A549 (cell line): ENCODE measurements around the gene SH3RF2. TPM values are rescaled to one million over a fixed set of nuclear protein-coding genes. Genes with fewer than 3 reads are reported as not detected.

ENCODE experiments used
- ATAC-seq, 2 experiments: fragments of 200-7000 bp in 1 of 2; fragments of >200 bp in 1 of 2; cut with Nextera tagmentation in 1 of 2; cut with Tn5 transposase in 1 of 2; 3 replicates each; pipeline versions ENCODE4 v1.8.0 to v1.9.1; 2018 to 2020; ENCODE audit warnings: mild to moderate bottlenecking in 1 of 2, moderate library complexity in 1 of 2
- CTCF ChIA-PET: fragments of 300-600 bp; sonication (Branson Sonifier 250); formaldehyde crosslinking; extraction: SDS; loops from one replicate; lab custom pipeline; 2021; ENCODE audit warnings: antibody characterized with exemption, inconsistent platforms; lab: Yijun Ruan, JAX
- POLR2A ChIA-PET: fragments of 350-600 bp; formaldehyde crosslinking; extraction: SDS; loops from one replicate; lab custom pipeline; 2021; ENCODE audit warnings: antibody characterized with exemption, inconsistent platforms; lab: Yijun Ruan, JAX
- DNase-seq, 2 experiments: peaks; one replicate each; pipeline versions ENCODE4 v3.0.0 to v3.0.0-alpha.2; 2011 to 2016; ENCODE audit warnings: low read depth in 1 of 2, low spot score in 1 of 2
- FAIRE-seq: peaks from 2 replicates; lab custom pipeline; 2011; peaks lifted over from hg19 to GRCh38; lab: Jason Lieb, UNC
- H3K27ac ChIP-seq, 2 experiments: fragments of >200 bp; sonication (Bioruptor Twin); formaldehyde crosslinking; 3 replicates each; pipeline ENCODE4 v1.5.1; 2016 to 2017
- H3K4me1 ChIP-seq: fragments of >200 bp; sonication (Bioruptor Twin); formaldehyde crosslinking; 3 replicates; pipeline ENCODE4 v1.6.1; 2016
- H3K4me2 ChIP-seq: fragments of >200 bp; sonication (Bioruptor Twin); formaldehyde crosslinking; 3 replicates; pipeline ENCODE4 v1.6.1; 2016
- H3K4me3 ChIP-seq: fragments of >200 bp; sonication (Bioruptor Twin); formaldehyde crosslinking; 3 replicates; pipeline ENCODE4 v1.5.1; 2016
- H3K9me3 ChIP-seq: fragments of >200 bp; sonication (Bioruptor Twin); formaldehyde crosslinking; 3 replicates; pipeline ENCODE4 v1.6.1; 2016
- ATOH8 ChIP-seq: fragments of 250-450 bp; sonication (Bioruptor Pico); IDR thresholded peaks from 2 replicates; pipeline ENCODE4 v1.5.0; 2020; ENCODE audit warnings: low read depth, mild to moderate bottlenecking, moderate library complexity
- CBX2 ChIP-seq: fragments of 200-600 bp; sonication (generic); IDR thresholded peaks from 2 replicates; pipeline ENCODE4 v1.6.1; 2016; ENCODE audit warnings: low read depth, mild to moderate bottlenecking, borderline replicate concordance
- CEBPB ChIP-seq, 2 experiments: fragments of >200 bp in 1 of 2; sonication (Bioruptor Twin) in 1 of 2; formaldehyde crosslinking in 1 of 2; IDR thresholded peaks; 2 replicates each; pipeline ENCODE4 v1.6.1; 2012 to 2016
- CHD4 ChIP-seq: fragments of 200-600 bp; sonication (generic); IDR thresholded peaks from 2 replicates; pipeline ENCODE4 v1.6.1; 2016; ENCODE audit warnings: antibody characterized with exemption, mild to moderate bottlenecking, borderline replicate concordance
- EHF ChIP-seq: fragments of 250-450 bp; sonication (Bioruptor Pico); IDR thresholded peaks from 2 replicates; pipeline ENCODE4 v1.5.0; 2020; ENCODE audit warnings: mild to moderate bottlenecking
- EHMT2 ChIP-seq: fragments of 200-600 bp; sonication (generic); IDR thresholded peaks from 2 replicates; pipeline ENCODE4 v1.6.1; 2016; ENCODE audit warnings: antibody characterized with exemption, low read depth, mild to moderate bottlenecking, moderate library complexity
- FOXS1 ChIP-seq: fragments of 250-450 bp; sonication (Bioruptor Pico); IDR thresholded peaks from 2 replicates; pipeline ENCODE4 v1.5.0; 2020; ENCODE audit warnings: mild to moderate bottlenecking, moderate library complexity
- GATA3 ChIP-seq: IDR thresholded peaks from 2 replicates; pipeline ENCODE4 v1.6.1; 2012; ENCODE audit warnings: borderline replicate concordance
- HOXA7 ChIP-seq: fragments of 250-450 bp; sonication (Bioruptor Pico); IDR thresholded peaks from 2 replicates; pipeline ENCODE4 v1.5.0; 2020; ENCODE audit warnings: mild to moderate bottlenecking, moderate library complexity
- HOXB13 ChIP-seq: fragments of 250-450 bp; sonication (Bioruptor Pico); IDR thresholded peaks from 2 replicates; pipeline ENCODE4 v1.5.0; 2020; ENCODE audit warnings: low read depth, mild to moderate bottlenecking, moderate library complexity
- JUNB ChIP-seq: fragments of >200 bp; sonication (Bioruptor Twin); formaldehyde crosslinking; IDR thresholded peaks from 2 replicates; pipeline ENCODE4 v1.6.1; 2016
- KDM1A ChIP-seq: fragments of 200-600 bp; sonication (generic); IDR thresholded peaks from 2 replicates; pipeline ENCODE4 v1.6.1; 2016; ENCODE audit warnings: low read depth, mild to moderate bottlenecking
- KDM5A ChIP-seq: fragments of 200-600 bp; sonication (generic); IDR thresholded peaks from 2 replicates; pipeline ENCODE4 v1.6.1; 2016; ENCODE audit warnings: antibody characterized with exemption, mild to moderate bottlenecking
- MAFK ChIP-seq: fragments of 450-650 bp; IDR thresholded peaks from 2 replicates; pipeline ENCODE4 v1.6.1; 2014; ENCODE audit not compliant: partially characterized antibody
- MYC ChIP-seq: IDR thresholded peaks from 2 replicates; pipeline ENCODE4 v1.6.1; 2012; ENCODE audit warnings: mild to moderate bottlenecking, inconsistent platforms, low read length, improper control_type of control experiment, borderline replicate concordance
- NPAS2 ChIP-seq: fragments of 250-450 bp; sonication (Bioruptor Pico); IDR thresholded peaks from 2 replicates; pipeline ENCODE4 v1.8.0; 2022; ENCODE audit warnings: mild to moderate bottlenecking, moderate library complexity, borderline replicate concordance
- PHF8 ChIP-seq: fragments of 200-600 bp; sonication (generic); IDR thresholded peaks from 2 replicates; pipeline ENCODE4 v1.6.1; 2016; ENCODE audit warnings: low read depth, mild to moderate bottlenecking, antibody characterized with exemption, moderate library complexity, borderline replicate concordance
- RAD21 ChIP-seq, 2 experiments: fragments of >200 bp in 1 of 2; sonication (Bioruptor Twin) in 1 of 2; formaldehyde crosslinking in 1 of 2; IDR thresholded peaks in 1 of 2; conservative IDR thresholded peaks in 1 of 2; 2 replicates in 1 of 2; 3 replicates in 1 of 2; pipeline ENCODE4 v1.6.1; 2012 to 2018; ENCODE audit warnings: inconsistent platforms in 1 of 2
- RARB ChIP-seq: fragments of 250-450 bp; sonication (Bioruptor Pico); IDR thresholded peaks from 2 replicates; pipeline ENCODE4 v1.8.0; 2021; ENCODE audit warnings: mild to moderate bottlenecking, moderate library complexity
- REST ChIP-seq: fragments of 200-600 bp; sonication (generic); IDR thresholded peaks from 2 replicates; pipeline ENCODE4 v1.6.1; 2016; ENCODE audit warnings: antibody characterized with exemption, mild to moderate bottlenecking, moderate library complexity
- ZSCAN20 ChIP-seq: fragments of 250-450 bp; sonication (Bioruptor Pico); IDR thresholded peaks from 2 replicates; pipeline ENCODE4 v1.8.0; 2022; ENCODE audit warnings: mild to moderate bottlenecking, moderate library complexity
- WGBS: methylation state at CpG from one replicate; pipeline ENCODE4 v1.1.6; 2017; ENCODE audit errors: missing lambda C conversion rate; 5-methylcytosine and 5-hydroxymethylcytosine counted together
- polyA plus RNA-seq, 4 experiments: library from polyadenylated mRNA; depleted of rRNA in 3 of 4; stranded (reverse); fragments of >200 nt; fragmentation: RNase III in 1 of 4; extraction: RNeasy Plus Mini Kit Qiagen cat#74134 plus additional on column Dnase treatment in 1 of 4; gene quantifications; 2 replicates in 3 of 4; 3 replicates in 1 of 4; pipeline ENCODE4 v1.2.3, GENCODE V29; 2011 to 2017
- TF ChIP-seq, protein P1 (sequence below): fragments of >200 bp; sonication (Bioruptor Twin); formaldehyde crosslinking; IDR thresholded peaks from 3 replicates; pipeline ENCODE4 v1.6.1; 2016
- TF ChIP-seq, protein P2 (sequence below): IDR thresholded peaks from 2 replicates; pipeline ENCODE4 v1.6.1; 2012
- TF ChIP-seq, protein P3 (sequence below): IDR thresholded peaks from 2 replicates; pipeline ENCODE4 v1.6.1; 2012

Gene SH3RF2
- polyA plus RNA-seq, 2 of the 4 experiments (the other 2 are of a cell fraction) = 4.1 to 6.0 TPM

DNA sequence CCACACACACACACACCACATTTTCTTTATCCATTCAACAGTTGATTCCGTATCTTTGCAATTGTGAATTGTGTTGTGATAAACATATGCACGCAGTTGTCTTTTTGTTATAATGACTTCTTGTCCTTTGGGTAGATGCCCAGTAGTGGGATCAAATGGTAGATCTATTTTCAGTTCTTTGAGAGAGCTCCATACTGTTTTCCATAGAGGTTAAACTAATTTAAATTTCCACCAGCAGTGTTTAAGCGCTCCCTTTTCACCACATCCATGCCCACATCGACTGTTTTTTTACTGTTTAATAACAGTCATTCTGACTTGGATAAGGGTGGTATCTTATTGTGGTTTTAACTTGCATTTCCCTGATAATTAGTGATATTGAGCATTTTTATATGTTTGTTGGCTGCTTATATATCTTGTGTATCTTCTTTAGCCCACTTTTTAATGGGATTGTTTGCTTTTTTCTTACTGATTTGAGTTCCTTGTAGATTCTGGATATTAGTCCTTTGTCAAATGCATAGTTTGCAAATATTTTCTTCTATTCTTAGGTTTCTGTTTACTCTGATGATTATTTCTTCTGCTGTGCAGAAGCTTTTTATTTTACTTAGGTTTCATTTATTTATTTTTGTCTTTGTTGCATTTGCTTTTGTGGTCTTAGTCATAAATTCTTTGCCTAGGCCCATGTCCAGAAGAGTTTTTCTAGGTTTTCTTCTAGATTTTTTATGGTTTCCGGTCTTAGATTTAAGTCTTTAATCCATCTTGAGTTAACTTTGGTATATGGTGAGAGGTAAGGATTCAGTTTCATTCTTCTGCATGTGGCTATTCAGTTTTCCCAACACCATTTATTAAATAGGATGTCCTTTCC is 82.4 kb downstream of the SH3RF2 start:
- H3K4me2 ChIP-seq = no peak overlapping the region

GRCh38 chr5:146020100-146020499 is 83.7 kb downstream of the SH3RF2 start:
- WGBS = 70% methylated on average over 2 of the region's 2 CpGs
- POLR2A ChIA-PET = no interaction called here
- CTCF ChIA-PET = interaction anchor here (0.6 to 1.0 kb wide), 2 partner anchors 17 to 49 kb away, joined by 3 read pairs; no protein-coding TSS in a partner anchor
- Histone ChIP-seq H3K27ac (no peak overlapping the region), H3K4me2 (no peak overlapping the region), H3K4me1 (peaks cover 3% of the 10 kb centered on the region), H3K9me3 (no peaks in the 10 kb centered on the region), H3K4me3 (no peak overlapping the region)
- ATAC-seq (no peak), FAIRE-seq (no peak), DNase-seq (no peak)
- TF ChIP-seq REST (no peak), ATOH8 (CRISPR knock-in tag) (no peak), CBX2 (no peak), HOXB13 (CRISPR knock-in tag) (no peak), EHMT2 (no peak), GATA3 (no peak), PHF8 (no peak), RARB (CRISPR knock-in tag) (no peak), CEBPB (IDR thresholded peaks at IDR 0.05) (no peak)

More for the DNA sequence above, 82.4 kb downstream of the SH3RF2 start:
- ChIA-PET CTCF (no interaction called here), POLR2A (no interaction called here)
- peak; percentile 13 for FAIRE-seq
- no peak for DNase-seq
- TF ChIP-seq KDM5A = no peak
- TF ChIP-seq, protein P1, sequence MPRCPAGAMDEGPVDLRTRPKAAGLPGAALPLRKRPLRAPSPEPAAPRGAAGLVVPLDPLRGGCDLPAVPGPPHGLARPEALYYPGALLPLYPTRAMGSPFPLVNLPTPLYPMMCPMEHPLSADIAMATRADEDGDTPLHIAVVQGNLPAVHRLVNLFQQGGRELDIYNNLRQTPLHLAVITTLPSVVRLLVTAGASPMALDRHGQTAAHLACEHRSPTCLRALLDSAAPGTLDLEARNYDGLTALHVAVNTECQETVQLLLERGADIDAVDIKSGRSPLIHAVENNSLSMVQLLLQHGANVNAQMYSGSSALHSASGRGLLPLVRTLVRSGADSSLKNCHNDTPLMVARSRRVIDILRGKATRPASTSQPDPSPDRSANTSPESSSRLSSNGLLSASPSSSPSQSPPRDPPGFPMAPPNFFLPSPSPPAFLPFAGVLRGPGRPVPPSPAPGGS = no peak
- no peak for TF ChIP-seq RAD21 (conservative IDR thresholded peaks at IDR 0.05 in 1 of 2, IDR thresholded peaks at IDR 0.05 in 1 of 2)
- TF ChIP-seq JUNB = no peak
- no peak for TF ChIP-seq HOXB13 (CRISPR knock-in tag)
- no peak for TF ChIP-seq REST
- no peak for TF ChIP-seq EHF (CRISPR knock-in tag)
- no peak for TF ChIP-seq HOXA7 (CRISPR knock-in tag)
- no peak for TF ChIP-seq MYC
- TF ChIP-seq KDM1A = no peak
- TF ChIP-seq CHD4 = no peak
- no peak for TF ChIP-seq CBX2
- TF ChIP-seq GATA3 = no peak
- no peak for TF ChIP-seq NPAS2 (CRISPR knock-in tag)
- TF ChIP-seq, protein P2, sequence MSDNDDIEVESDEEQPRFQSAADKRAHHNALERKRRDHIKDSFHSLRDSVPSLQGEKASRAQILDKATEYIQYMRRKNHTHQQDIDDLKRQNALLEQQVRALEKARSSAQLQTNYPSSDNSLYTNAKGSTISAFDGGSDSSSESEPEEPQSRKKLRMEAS = no peak
- no peak for TF ChIP-seq MAFK
- TF ChIP-seq FOXS1 (CRISPR knock-in tag) = no peak
- TF ChIP-seq, protein P3, sequence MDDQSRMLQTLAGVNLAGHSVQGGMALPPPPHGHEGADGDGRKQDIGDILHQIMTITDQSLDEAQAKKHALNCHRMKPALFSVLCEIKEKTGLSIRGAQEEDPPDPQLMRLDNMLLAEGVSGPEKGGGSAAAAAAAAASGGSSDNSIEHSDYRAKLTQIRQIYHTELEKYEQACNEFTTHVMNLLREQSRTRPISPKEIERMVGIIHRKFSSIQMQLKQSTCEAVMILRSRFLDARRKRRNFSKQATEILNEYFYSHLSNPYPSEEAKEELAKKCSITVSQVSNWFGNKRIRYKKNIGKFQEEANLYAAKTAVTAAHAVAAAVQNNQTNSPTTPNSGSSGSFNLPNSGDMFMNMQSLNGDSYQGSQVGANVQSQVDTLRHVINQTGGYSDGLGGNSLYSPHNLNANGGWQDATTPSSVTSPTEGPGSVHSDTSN = no peak
- TF ChIP-seq ZSCAN20 (CRISPR knock-in tag) = no peak
- WGBS = 76% methylated on average over 5 of the region's 5 CpGs
- no peak overlapping the region for H3K27ac ChIP-seq
- no peak for ATAC-seq
- no peaks in the 10 kb centered on the region for H3K9me3 ChIP-seq
- no peak overlapping the region for H3K4me3 ChIP-seq
- H3K4me1 ChIP-seq = no peaks in the 10 kb centered on the region; the same call in 2 of the 3 replicates
